GM12873 (cell line): ENCODE results near the gene TNFAIP8L1.

ENCODE experiments used
- TF ChIP-seq, protein P1 (sequence below): IDR thresholded peaks from 2 replicates; pipeline ENCODE4 v1.5.1; 2012; ENCODE audit warnings: low read depth, mild to moderate bottlenecking, moderate library complexity, low read length, control low read depth; ENCODE audit not compliant: insufficient read depth; ENCODE audit errors: missing control alignments

The TNFAIP8L1 gene

GRCh38 chr19:4686700-4687099 lies 47.4 kb downstream of the TNFAIP8L1 start:
- TF ChIP-seq, protein P1, sequence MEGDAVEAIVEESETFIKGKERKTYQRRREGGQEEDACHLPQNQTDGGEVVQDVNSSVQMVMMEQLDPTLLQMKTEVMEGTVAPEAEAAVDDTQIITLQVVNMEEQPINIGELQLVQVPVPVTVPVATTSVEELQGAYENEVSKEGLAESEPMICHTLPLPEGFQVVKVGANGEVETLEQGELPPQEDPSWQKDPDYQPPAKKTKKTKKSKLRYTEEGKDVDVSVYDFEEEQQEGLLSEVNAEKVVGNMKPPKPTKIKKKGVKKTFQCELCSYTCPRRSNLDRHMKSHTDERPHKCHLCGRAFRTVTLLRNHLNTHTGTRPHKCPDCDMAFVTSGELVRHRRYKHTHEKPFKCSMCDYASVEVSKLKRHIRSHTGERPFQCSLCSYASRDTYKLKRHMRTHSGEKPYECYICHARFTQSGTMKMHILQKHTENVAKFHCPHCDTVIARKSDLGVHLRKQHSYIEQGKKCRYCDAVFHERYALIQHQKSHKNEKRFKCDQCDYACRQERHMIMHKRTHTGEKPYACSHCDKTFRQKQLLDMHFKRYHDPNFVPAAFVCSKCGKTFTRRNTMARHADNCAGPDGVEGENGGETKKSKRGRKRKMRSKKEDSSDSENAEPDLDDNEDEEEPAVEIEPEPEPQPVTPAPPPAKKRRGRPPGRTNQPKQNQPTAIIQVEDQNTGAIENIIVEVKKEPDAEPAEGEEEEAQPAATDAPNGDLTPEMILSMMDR = no peak

DNA sequence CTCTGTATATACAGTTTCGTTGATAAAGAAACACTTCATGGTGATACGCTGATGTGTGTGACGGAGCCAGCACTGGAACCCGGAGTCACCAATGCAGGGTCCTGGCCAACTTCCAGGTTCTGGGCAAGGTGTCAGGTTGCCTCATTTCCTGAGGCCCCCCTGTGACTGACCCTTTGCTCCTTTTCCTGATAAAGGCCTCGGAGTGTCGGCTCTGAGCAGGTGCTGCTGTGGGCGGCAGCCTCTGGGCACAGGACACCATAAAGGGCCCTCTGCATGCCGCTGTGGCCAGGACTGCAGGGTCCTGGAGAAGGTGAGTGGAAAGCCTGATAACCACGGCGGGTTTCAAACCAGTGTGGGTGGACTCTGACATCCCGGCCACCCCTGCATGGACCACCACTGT lies 48.1 kb downstream of the TNFAIP8L1 start:
- TF ChIP-seq, protein P1 = no peak

DNA sequence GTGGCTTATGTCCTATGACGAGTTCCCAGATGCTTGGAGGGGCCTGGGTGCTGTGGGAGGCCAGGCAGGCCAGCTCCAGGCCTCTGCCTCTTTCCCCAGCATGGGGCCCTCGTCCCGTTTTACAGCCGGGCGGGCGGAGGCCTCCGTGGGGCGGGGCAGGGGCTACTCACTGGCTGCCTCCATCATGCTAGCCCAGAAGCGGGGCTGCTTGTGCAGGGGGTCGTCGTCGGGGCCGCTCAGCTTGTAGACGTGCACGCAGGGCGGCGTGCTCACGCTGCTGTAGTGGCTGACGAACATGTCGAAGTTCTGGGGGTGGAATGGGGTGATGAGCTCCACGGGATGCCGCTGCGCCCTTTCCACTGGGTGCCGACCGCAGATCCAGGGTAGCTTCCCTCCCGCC lies 49.3 kb downstream of the TNFAIP8L1 start:
- TF ChIP-seq, protein P1 = no peak

GRCh38 chr19:4689403-4689802 lies 50.1 kb downstream of the TNFAIP8L1 start:
- TF ChIP-seq, protein P1 = no peak

GRCh38 chr19:4690361-4690760 lies 51.0 kb downstream of the TNFAIP8L1 start:
- TF ChIP-seq, protein P1 = no peak

- TF ChIP-seq, protein P1 = no peak
Observed at GRCh38 chr19:4691373-4691772, 52.1 kb downstream of the TNFAIP8L1 start.

DNA sequence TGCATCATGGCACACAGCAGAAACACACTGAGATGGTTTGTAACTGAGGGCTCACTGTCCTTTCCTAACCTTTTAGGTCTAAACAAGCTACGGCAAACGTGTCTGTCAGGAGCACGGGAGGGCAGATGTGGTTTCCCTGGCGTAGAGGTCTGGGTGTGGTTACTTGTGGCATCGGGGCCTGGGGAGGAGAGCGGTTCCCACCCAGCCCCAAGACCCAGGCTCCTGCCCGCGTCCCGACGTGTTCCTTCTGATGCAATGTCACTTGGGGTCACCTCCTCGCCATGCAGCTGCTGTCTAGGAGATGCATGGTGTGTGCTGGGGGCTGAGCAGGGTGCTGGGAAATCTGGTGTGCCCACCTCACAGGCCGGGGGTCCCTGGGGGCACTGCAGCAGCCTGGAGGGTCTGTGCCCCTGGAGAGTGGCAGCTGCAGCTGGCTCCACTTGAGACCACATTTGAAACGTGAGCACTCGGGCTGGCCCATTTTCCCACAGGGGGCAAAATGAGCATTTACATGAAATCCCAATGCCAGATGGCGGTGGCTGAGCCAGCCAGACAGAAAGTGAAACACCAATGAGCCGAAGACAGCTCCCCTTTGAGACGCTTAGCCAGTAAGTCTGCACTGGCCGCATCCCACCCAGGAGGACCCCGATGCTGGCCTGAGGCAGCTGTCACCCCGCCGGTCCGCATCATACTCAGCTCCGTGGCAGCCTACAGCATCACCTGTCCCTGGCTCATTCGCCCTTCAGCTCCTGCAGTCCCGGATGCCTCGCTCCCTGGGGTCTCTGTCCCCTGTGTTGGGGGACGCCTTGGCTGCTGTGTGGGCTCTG lies 53.1 kb downstream of the TNFAIP8L1 start:
- TF ChIP-seq, protein P1 = no peak
